Midbrain (tissue), 1 donor: Measurements from ENCODE around the gene NHERF1.

Experiments used
- DNase-seq: peaks from one replicate; lab custom pipeline; 2025; lab: John Stamatoyannopoulos, UW

Gene NHERF1

DNA sequence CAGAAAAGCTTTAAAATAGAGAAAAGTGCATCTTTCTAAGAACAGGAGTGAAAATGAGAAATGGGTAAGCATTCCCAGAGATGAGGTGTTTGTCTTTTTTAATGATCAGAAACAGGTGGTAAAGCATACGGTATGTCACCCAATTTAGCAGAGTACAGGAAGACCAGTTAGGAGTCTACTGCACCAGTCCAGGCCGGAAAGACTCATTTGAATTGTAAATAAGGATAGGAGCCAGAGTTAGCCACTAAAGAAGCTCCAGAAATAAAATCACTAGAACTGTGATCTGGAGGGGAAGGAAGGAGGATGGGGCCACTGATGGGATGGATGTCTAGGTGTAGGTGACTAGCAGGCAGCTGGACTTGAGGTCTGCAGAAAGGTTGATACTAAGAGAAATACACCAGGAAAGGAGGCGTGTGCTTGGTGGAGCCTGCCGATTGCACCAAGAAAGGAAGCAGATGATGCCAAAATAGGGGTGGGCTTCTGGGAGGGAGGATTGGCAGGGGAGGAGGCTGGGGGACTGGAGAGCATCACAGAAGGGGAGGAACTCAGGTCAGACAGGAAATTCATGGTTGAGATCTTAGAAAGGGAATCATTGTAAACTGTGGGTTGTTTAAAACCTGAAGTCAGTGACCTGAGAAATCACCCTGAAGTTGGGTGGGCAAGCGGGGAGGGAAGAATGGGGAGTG, 35.8 kb downstream of the NHERF1 start:
- no peak for DNase-seq

DNA sequence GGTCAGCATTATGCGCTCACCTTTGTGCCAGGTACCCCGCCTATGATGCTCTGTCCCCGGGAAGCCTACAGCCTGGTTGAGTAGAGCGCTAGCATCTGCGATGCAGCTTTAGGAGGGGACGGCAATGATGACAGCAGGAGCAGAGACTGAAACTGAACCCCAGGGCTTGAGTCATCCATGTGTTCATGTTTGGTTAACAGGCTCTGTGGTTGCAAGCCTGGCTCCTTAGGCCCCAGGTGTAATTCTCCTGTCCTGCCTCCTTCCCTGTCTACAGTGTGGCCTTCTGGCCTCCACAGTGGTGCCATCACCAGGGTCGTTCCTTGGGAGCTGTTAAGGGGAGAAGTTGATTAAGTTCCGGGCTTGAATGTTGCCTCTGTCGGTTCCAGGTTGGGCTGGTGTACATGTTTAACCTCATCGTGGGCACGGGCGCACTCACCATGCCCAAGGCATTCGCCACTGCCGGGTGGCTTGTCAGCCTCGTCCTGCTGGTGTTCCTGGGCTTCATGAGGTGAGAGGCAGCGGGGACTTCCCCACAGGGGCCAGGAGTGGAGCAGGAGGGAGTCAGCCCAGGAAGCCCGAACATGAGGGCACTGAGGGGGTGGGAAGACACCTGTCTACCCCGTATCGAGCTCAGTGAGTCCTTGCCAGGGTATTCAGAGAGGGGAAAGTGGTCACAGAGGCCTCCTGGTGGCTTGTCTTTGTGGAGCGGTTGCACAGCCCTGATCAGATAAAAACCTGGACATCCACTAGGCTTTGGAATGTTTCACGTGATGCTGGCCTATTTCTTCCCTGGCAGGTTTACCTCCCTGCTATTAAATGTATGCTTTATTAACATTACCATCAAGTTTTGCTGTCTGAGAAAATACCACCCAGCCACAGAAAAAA, 36.9 kb downstream of the NHERF1 start:
- no peak for DNase-seq

- DNase-seq: no peak
Observed at GRCh38 chr17:74785981-74786360, 37.5 kb downstream of the NHERF1 start.

- no peak for DNase-seq
Observed at GRCh38 chr17:74786431-74787055, 38.1 kb downstream of the NHERF1 start.

GRCh38 chr17:74790161-74791058, 42.0 kb downstream of the NHERF1 start:
- no peak for DNase-seq

- DNase-seq: no peak
Observed at GRCh38 chr17:74792586-74793105, 44.2 kb downstream of the NHERF1 start.

- DNase-seq: no peak
Observed at GRCh38 chr17:74795327-74796020, 47.0 kb downstream of the NHERF1 start.

GRCh38 chr17:74796211-74796610, 47.8 kb downstream of the NHERF1 start:
- DNase-seq: no peak

GRCh38 chr17:74796866-74797265, 48.4 kb downstream of the NHERF1 start:
- no peak for DNase-seq

DNA sequence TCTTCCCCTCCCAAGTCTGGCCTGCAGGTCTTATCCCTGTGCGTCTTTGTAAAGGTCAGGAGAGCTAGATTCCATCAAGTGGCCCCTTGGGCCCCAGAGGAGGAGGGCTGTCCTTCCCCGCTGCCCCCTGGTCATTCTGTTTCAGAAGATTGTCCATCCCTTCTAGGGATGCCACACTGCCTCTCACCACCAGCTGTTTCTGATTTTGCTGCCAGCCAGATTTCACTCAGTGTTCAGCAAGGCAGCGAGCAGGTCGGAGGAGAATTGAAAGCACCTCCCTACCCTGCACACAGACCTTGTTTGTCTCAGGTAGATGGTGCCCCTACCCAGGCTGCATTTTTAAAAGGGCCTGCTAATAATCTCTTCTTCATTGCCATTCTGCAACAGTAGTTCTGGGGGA, 49.4 kb downstream of the NHERF1 start:
- DNase-seq: no peak

DNA sequence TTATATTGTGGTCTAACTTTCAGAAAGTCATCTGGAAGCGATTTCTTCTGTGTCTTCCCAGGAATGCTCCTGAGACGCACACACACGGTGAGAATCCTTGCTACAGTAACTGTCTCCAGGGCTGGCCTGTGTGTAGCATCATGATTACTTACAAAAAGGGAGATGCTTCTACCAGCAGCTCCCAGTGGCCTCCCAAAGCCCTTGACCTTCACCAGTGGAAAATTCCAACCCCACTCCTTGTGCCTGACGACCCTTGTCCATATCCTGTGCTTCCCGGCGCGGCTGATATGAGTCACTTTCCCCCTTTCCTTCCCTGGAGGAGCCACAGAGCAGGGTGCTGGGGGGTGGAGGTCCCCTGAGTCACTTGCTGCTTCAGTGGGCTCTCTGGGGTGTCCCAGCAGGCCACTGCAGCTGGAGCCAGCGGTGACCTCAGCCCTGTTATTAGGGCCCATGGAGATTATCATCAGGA, 49.8 kb downstream of the NHERF1 start:
- DNase-seq: no peak

GRCh38 chr17:74799097-74799496, 50.7 kb downstream of the NHERF1 start:
- DNase-seq: no peak

DNA sequence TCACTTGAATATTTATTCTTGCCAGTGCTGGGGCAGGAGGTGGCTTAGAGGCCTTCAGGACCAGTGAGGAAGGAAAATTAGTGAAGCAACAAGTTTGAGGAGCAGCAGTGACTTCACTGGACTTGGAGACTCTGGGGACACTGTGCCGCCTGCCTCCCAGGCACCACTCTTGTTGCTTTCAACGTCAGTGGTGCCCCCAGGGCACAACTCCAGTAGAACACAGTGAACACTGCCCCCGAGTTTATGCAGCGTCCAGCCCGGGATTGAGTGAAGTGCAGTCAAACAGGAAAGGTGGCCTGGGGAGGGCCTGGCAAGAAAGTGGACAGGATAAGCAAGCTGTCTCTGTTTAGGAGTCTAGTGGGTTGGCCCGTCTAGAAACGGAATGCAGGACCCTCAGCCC, 52.1 kb downstream of the NHERF1 start:
- no peak for DNase-seq

GRCh38 chr17:74801896-74802295, 53.5 kb downstream of the NHERF1 start:
- no peak for DNase-seq

DNA sequence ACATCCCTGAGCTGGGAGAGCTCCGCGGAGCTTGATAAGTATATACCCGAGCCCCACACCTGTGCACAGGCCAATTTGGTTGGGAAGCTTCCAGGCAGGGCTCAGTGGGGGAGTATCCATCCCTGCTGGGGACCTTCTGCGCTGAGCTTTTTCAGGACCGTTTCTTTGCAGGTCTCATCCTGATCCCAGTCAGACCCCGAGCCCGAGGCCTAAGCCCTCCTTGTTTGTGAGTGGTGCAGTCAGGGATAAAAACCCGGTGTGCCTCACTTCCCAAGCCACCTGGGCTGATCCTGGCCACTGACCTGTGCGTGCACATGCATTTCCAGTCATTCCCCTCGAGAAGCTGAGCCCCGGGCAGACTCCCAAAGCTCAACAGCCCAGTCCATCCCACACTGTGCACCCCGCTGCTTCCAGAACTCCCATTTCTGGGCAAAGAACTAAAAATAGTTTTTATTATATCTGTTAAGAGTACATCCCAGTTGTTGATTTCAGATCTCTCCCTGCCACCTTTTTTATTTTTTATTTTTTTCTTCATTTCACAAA, 55.0 kb downstream of the NHERF1 start:
- DNase-seq: no peak

DNA sequence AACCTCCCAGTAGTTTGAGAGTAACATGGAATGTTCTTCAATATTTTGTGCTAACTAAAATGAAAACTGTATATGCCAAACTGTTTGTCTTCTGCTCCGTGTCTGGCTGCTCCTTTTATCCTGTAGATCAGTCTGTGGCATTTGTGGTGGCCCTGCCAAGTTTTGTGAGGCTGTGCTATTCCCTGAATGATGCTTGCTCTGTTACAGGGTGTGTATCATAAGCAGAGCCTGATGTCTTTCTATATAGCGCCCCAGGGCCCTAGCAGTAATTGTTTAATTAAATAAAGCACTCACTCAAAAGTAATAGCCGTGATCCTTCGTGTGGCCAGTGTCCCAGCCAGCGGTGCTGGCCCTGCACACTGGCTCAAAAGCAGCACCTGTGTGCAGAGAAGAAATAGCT, 55.5 kb downstream of the NHERF1 start:
- DNase-seq: no peak

- DNase-seq: no peak
Observed at GRCh38 chr17:74804683-74805082, 56.3 kb downstream of the NHERF1 start.

GRCh38 chr17:74805591-74805991, 57.2 kb downstream of the NHERF1 start:
- DNase-seq: no peak

- DNase-seq: no peak
Observed at GRCh38 chr17:74806334-74806733, 57.9 kb downstream of the NHERF1 start.

DNA sequence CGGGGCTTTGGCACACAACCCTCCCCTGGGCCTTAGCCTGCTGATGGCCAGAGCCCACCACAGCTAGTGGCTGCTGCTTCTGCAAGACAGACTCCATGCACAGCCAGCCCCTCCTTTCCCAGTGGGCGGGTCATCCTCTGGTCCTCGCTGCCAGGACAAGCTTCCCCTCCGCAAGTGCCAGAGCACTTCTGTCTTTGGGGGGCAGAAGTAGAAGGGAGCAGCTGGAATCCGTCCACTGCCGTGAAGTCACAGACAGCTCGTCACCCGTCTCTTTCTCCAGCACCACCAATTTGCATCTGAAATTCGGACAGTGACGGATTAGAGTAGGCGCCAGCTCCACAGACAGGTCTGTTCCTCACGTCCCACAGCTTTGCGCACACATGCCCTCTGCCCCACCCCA, 59.0 kb downstream of the NHERF1 start:
- DNase-seq: no peak

DNA sequence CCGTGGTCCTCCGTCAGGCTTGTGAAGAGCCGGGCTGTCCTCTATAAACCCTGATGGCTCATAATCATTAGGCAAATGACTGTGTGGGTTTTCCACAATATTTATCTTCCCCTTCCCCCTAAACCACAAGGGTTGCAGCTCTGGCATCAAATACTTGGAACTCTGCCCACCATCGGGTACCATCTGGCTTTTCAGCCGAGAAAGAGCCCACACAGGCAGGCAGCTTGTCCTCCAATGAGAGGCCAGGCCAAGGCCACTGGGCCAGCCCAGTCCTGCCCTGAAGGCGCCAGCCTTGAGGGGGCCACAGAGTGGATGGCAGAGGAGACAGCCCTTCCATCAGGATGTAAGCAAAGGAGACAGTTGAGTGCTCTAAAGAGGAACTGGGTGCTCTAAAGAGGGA, 59.5 kb downstream of the NHERF1 start:
- DNase-seq: no peak
